ENCODE results near the gene MEN1. TPM values are rescaled to one million over a fixed set of nuclear protein-coding genes. Genes with fewer than 3 reads are reported as not detected.
A peak's percentile ranks its signal among the peaks of the same experiment; 100 is the strongest.

MEN1 gene
- total RNA-seq, 2 experiments from 2014 or later = 16.4 to 17.7 TPM

- no peaks in the 10 kb centered on the region for H3K9me3 ChIP-seq (ENCODE audit: control insufficient read depth in 1 of 2, insufficient read depth in 1 of 2, low read length in 2 of 2)
- no peak for TF ChIP-seq CTCF (IDR thresholded peaks at IDR 0.05)
- H3K4me1 Mint-ChIP-seq (ENCODE audit: low read depth) = peaks cover 89% of the 10 kb centered on the region
- peak overlapping the region; percentile 12 for H3K4me3 ChIP-seq (ENCODE audit: low read length)
- peaks cover 68% of the 10 kb centered on the region for H3K36me3 Mint-ChIP-seq (ENCODE audit: low read depth)
- DNase-seq (peak in 8 of 14 experiments; percentile 46 to 78 (median 64)), ATAC-seq (ENCODE audit: poor library complexity) (peak; percentile 46)
- peaks cover 62% of the 10 kb centered on the region for H3K36me3 ChIP-seq (ENCODE audit: insufficient read depth, low read length)
- ChIA-PET POLR2A (interaction anchor here (0.7 to 27.2 kb wide), 6 partner anchors 10 to 187 kb away, joined by 3 to 767 read pairs (median 7); partner anchors contain the start of genes EHD1, SAC3D1 and SF1), CTCF (interaction anchor here (1.6 to 12.7 kb wide), 3 partner anchors 12 to 33 kb away, joined by 5 to 136 read pairs (median 21); partner anchors contain the start of gene EHD1)
- H3K9me3 Mint-ChIP-seq = no peaks in the 10 kb centered on the region
- H3K27ac ChIP-seq (ENCODE audit: low read depth in 1 of 2, low read length in 2 of 2) = peak overlapping the region; percentile 76 to 79
- H3K27me3 ChIP-seq (ENCODE audit: control insufficient read depth in 1 of 2, insufficient read depth in 2 of 2, low read length in 2 of 2) = no peaks in the 10 kb centered on the region
- H3K4me1 ChIP-seq (ENCODE audit: insufficient read depth, low read length) = peaks cover 100% of the 10 kb centered on the region
- H3K27ac Mint-ChIP-seq = peak overlapping the region; percentile 81
- intact Hi-C loops (cut with DNase I, micrococcal nuclease) = loop anchor here in 1 of 2 experiments (1.0 kb wide), 1 partner anchor 15 kb away; no protein-coding TSS in a partner anchor
- H3K4me3 Mint-ChIP-seq = peak overlapping the region; percentile 66
- no peaks in the 10 kb centered on the region for H3K27me3 Mint-ChIP-seq
Observed at GRCh38 chr11:64853709-64854108, 43.4 kb upstream of the MEN1 start.

GRCh38 chr11:64852804-64853509 lies 42.6 kb upstream of the MEN1 start:
- peaks cover 90% of the 10 kb centered on the region for H3K4me1 Mint-ChIP-seq (ENCODE audit: low read depth)
- H3K27ac Mint-ChIP-seq = peak overlapping the region; percentile 81
- Histone ChIP-seq H3K36me3 (ENCODE audit: insufficient read depth, low read length) (peaks cover 57% of the 10 kb centered on the region), H3K9me3 (ENCODE audit: control insufficient read depth in 1 of 2, insufficient read depth in 1 of 2, low read length in 2 of 2) (no peaks in the 10 kb centered on the region), H3K4me3 (ENCODE audit: low read length) (no peak overlapping the region), H3K4me1 (ENCODE audit: insufficient read depth, low read length) (peaks cover 100% of the 10 kb centered on the region), H3K27me3 (ENCODE audit: control insufficient read depth in 1 of 2, insufficient read depth in 2 of 2, low read length in 2 of 2) (no peaks in the 10 kb centered on the region), H3K27ac (ENCODE audit: low read depth in 1 of 2, low read length in 2 of 2) (peak overlapping the region; percentile 76 to 81)
- intact Hi-C loops (cut with DNase I, micrococcal nuclease) = loop anchor here in 1 of 2 experiments (1.0 kb wide), 1 partner anchor 15 kb away; no protein-coding TSS in a partner anchor
- peak overlapping the region; percentile 66 for H3K4me3 Mint-ChIP-seq
- no peak for TF ChIP-seq CTCF (IDR thresholded peaks at IDR 0.05)
- POLR2A ChIA-PET = interaction anchor here (0.7 to 27.2 kb wide), 8 partner anchors 11 to 188 kb away, joined by 3 to 767 read pairs (median 5); partner anchors contain the start of genes EHD1, PPP2R5B, SAC3D1 and SF1
- CTCF ChIA-PET = interaction anchor here (1.5 to 12.7 kb wide), 6 partner anchors 8 to 41 kb away, joined by 4 to 136 read pairs (median 6); partner anchors contain the start of gene EHD1
- DNase-seq (peak in 2 of 14 experiments; percentile 60 to 74), ATAC-seq (ENCODE audit: poor library complexity) (no peak)
- no peaks in the 10 kb centered on the region for H3K27me3 Mint-ChIP-seq
- peaks cover 63% of the 10 kb centered on the region for H3K36me3 Mint-ChIP-seq (ENCODE audit: low read depth)
- no peaks in the 10 kb centered on the region for H3K9me3 Mint-ChIP-seq

- intact Hi-C loops (cut with DNase I, micrococcal nuclease) = loop anchor here in 1 of 2 experiments (1.0 kb wide), 1 partner anchor 7 kb away; no protein-coding TSS in a partner anchor
- peaks cover 93% of the 10 kb centered on the region for H3K4me1 Mint-ChIP-seq (ENCODE audit: low read depth)
- DNase-seq (peak in 4 of 14 experiments; percentile 38 to 53 (median 42)), ATAC-seq (ENCODE audit: poor library complexity) (no peak)
- Histone ChIP-seq H3K4me3 (ENCODE audit: low read length) (no peak overlapping the region), H3K27ac (ENCODE audit: low read depth in 1 of 2, low read length in 2 of 2) (peak overlapping the region; percentile 76 to 81), H3K4me1 (ENCODE audit: insufficient read depth, low read length) (peaks cover 100% of the 10 kb centered on the region), H3K27me3 (ENCODE audit: control insufficient read depth in 1 of 2, insufficient read depth in 2 of 2, low read length in 2 of 2) (no peaks in the 10 kb centered on the region), H3K36me3 (ENCODE audit: insufficient read depth, low read length) (peaks cover 48% of the 10 kb centered on the region), H3K9me3 (ENCODE audit: control insufficient read depth in 1 of 2, insufficient read depth in 1 of 2, low read length in 2 of 2) (no peaks in the 10 kb centered on the region)
- ChIA-PET POLR2A (interaction anchor here (0.7 to 27.2 kb wide), 5 partner anchors 12 to 245 kb away, joined by 3 to 767 read pairs (median 3); partner anchors contain the start of genes EHD1, SF1 and VPS51), CTCF (interaction anchor here (1.5 to 12.7 kb wide), 6 partner anchors 10 to 42 kb away, joined by 4 to 136 read pairs (median 7); partner anchors contain the start of gene EHD1)
- no peaks in the 10 kb centered on the region for H3K9me3 Mint-ChIP-seq
- H3K27me3 Mint-ChIP-seq = no peaks in the 10 kb centered on the region
- H3K4me3 Mint-ChIP-seq = peak overlapping the region; percentile 65
- peaks cover 58% of the 10 kb centered on the region for H3K36me3 Mint-ChIP-seq (ENCODE audit: low read depth)
- no peak for TF ChIP-seq CTCF (IDR thresholded peaks at IDR 0.05)
- peak overlapping the region; percentile 81 for H3K27ac Mint-ChIP-seq
Observed at GRCh38 chr11:64851831-64852351, 41.5 kb upstream of the MEN1 start.

All from CD4-positive, alpha-beta T cell (primary cell).